GM21717 (cell line): ENCODE data around the gene STUM.
"Not testable (repeated sequence)": the region's sequence is repeated elsewhere in the genome, so short reads cannot be mapped to it uniquely, and the experiment has no call there.

Experiments used
- ATAC-seq: cut with Tn5 transposase; IDR thresholded peaks from one replicate; pipeline ENCODE4 v1.9.1; 2021; ENCODE audit warnings: mild to moderate bottlenecking, moderate library complexity; ENCODE audit not compliant: unreplicated experiment

Gene STUM

DNA sequence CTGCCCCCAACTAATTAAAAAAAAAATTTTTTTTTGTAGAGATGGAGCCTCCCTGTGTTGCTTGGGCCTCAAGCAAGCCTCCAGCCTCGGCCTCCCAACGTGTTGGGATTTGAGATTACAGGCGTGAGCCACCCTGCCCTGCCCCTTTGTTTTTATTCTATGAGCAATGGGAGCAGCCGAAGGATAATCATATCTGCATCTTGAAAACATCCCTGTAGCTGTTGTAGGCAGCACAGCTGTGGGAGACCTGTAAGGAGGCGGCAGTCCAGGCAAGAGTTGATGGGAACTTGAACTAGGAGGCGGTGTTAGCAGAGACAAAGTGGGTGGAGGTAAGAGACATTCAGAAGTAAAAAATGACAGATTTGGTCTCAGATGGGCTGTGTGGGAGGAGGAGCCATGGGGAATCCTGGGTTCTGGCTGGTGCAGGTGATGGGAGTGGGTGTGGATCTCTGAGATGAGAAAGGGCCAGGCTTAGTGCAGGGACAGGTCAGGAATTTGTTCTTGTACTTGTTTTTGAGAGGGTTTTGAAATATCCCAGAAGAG, 31.3 kb downstream of the STUM start:
- ATAC-seq: no peak

DNA sequence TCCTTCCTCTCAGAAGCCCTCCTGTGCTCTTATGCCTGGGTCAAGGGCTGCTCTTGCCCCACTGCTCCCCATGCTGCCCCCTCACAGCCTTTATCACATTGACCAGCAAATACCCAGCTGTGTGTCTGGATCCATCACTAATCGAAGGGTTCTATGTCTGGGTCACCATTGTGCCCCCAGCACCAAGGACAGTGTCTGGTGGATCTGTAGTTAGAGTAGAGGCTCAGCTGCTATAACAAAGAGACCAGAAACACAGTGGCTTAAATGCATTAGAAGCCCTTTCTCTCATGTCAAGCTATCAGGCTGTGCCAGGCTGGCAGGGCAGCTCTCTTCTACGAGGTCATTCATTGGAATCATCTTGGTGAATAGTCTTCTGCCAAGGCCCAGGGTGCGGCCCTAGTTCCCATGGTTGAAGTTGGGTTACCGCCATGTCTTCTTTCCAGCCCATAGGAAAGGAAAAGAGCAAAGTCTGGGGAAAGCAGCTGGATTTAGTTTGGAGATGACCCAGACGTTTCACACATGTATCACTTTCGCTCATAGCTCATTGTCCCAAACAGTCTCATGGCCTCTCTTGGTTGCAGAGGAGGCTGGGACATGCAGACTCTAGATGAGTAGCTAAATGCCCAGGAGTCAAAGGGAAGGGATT, 32.2 kb downstream of the STUM start:
- ATAC-seq: no peak

DNA sequence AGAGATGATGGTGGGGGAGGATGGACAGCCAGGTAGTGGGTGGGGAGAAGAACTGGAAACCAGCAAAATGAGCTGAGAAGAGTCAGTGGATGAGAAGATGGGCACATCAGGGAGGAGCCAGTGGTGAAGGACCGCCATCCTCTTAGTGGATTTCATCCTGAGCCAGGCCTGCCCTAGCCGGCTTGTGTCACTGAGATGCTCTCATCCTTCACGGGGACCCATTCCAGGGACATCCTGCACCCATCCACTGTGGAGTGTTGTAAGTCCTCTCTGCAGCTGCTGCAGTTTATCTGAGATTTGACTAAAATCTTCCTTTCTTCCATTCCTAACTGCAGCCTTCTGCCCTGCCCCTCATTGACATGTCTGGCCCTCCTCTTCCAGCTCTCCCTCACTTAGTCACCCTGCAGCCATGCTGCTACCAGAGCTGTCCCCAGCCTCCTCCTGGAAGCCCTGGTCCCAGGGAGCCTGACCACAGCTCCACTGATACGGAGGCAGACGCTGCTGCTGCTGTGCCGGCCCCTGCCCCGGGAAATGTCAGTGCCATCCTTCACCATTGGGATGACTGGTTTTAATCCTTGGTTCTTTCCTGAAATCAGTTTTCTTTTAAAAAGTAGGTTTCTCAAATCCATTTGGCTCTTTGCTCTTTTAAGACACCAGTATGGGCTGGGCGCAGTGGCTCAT, 33.2 kb downstream of the STUM start:
- ATAC-seq: no peak

DNA sequence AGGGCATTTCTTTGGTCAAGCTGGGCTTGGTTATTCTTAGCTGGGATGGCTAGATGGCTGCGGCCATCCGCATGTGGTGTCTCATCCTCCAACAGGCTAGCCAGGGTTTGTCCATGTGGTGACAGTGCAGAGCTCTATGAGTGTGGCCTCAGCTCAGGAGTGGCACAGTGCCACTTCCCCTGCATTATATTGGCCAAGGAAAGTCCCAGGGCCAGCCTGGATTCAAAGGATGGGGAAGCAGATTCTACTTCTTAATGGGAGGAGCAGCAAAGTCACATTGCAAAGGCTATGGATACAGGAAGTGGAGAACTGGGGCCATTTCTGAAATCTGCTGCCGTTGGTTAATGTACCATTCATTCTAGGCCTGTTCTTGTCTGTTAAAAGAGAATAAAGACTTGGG, 34.4 kb downstream of the STUM start:
- no peak for ATAC-seq

DNA sequence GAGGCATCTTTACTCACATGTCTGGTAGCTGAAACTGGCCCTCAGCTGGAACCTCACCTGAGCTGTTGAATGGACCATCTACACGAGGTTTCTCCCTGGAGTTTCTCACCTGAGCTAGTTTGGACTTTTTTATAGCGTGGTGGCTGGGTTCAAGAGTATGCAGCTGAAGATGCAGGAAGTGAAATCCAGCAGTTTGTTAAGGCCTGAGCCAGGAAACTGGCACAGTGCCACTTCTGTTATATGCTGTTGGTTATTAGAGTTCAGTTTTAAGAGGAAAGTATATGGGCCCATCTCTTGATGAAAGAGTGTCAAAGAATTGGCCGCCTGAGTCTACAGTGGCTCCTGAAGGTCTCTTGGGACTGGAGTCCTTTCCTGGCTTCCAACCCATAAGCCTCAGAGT, 35.6 kb downstream of the STUM start:
- ATAC-seq: no peak

DNA sequence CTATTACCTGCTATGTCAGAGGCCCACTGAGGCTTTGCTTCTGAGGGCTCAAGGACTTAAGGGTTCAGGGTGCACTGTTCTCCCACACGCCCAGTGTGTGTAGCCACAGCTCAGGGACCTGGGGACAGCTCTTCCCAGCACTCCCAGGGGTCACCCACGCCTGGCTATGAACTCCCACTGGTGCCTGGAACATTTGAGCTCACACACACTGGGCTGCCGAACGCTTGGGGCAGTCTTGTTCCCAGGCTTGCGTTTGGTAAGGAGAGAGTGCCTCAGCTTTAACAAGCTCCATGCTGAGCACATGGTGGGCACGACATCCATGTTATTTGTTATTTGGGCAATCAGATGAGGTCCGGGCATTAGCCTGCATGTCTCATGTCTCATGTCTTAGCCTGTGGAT, 37.6 kb downstream of the STUM start:
- no peak for ATAC-seq

DNA sequence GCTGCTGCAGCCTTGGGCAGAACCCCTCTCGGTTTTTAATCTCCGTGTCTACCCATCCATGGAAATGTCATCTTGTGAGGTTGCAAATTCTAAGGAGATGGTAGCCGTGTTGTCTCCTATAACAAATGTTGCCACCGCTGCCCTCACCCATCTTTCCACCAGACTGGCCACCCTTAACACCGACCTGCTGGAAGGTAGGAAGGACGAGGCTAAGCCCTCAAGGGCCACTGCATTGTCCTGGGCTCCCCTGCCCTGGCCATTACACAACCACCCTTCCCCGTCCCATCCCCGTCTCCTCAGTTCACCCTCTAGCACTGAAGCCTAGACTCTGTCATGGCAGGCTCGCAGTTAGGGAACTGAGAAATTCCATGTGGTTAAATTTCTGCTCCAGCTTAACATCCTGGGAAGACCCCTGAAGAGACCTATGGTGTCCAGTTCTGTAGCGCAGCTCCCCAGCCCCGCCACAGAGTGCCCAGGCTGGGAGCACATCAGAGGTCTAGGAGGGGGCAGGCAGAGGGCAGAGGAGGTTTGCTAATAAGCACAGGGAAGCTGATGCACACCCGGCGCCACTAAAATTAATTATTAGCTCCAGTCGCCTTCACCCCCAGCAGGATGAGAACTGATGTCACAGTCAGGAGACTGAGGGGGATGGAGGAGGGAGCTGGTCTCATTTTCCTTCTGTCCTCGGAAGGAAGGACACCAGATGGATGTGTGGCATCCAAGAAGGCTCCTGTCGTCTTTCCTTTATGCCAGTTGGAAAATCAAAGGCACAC, 38.3 kb downstream of the STUM start:
- no peak for ATAC-seq

DNA sequence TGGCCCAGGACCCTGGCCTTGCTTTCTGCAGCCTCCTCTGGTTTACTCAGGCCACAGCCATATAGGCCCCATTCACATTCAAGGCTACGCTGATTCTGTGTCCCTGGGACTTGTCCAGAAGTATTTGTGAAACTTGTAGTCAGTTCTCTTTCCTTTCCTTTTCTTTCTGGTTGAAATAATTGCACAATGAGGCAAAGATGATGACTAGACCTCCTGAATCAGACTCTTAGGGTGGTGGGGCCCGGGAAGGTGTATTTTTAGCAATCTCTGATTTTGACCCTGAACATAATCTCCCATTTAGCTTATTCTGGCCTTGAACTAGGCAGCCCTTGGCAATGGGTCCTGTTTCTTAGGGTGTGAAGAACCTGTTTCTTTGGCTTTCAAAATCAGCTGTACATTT, 39.9 kb downstream of the STUM start:
- no peak for ATAC-seq

DNA sequence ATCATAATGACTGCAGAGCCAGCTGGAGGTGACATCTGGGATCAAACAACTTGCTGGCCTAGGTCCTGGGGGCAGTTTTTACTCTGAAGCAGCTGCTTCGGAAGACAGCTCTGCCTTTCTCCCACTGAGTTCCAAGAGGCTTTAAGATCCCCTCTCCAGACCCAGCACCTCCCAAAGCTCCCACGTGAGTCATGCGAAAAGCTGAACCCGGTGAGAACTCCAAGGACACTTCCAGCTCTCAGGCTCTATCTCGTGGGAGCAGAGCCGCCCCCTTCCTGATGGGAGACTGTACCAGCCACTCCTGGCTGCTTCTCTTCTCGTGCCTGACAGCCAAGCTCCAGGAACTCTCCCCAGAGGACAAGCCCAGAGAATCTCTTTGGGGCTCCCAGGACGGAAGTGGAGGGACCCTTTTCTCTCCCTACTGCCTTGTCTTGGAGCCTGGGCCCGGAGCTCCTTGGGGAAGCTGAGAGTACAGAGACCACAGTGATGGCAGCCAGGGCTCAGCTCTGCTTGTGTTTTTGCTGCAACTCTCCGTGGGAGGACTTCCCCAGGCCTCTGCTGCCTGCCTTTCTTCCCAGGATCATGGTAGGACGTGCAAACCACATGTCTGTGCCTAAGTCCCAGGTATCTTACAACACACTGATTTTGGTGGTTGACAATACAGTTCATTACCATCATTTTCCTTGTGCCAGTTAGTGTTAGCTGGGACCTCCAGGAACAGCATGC, 40.6 kb downstream of the STUM start:
- ATAC-seq: no peak

DNA sequence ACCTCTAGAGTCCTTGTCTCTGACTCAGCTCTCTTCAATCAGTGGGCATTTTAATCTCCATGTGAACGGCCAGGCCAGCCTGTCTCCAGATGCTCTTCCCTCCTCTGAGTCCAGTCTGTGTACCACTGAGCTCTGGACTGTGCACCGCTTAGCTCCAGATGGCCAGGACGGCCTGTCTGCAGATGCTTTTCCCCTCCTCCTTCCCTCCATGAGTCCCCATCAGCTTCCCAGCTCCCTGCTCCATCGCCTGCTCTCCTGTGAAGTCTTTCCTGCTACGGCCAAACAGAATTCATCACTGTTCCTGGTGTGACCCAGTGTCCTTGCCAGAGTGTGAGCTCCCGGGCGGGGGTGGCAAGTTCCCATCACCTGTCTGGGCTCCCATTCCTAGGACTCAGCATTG, 42.0 kb downstream of the STUM start:
- ATAC-seq: no peak

DNA sequence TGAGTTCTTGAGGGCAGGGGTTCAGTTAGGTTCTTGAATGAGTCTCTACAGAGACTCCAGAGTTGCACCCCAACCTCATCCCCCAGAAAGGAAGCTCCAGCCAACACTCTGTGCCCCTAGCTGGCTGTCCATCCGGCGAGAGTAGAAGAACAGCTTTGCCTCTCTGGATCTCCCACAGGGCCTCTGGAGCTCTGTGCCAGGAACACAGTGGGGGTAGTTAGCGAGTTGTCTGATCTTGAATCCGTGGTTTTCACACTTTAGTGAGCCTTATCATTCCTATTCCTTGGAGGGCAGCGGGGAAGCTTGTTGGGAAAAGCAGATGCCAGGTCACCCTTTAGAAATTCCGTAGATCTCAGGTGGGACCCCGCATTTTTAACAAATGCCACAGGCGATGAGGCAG, 45.0 kb downstream of the STUM start:
- ATAC-seq: no peak

DNA sequence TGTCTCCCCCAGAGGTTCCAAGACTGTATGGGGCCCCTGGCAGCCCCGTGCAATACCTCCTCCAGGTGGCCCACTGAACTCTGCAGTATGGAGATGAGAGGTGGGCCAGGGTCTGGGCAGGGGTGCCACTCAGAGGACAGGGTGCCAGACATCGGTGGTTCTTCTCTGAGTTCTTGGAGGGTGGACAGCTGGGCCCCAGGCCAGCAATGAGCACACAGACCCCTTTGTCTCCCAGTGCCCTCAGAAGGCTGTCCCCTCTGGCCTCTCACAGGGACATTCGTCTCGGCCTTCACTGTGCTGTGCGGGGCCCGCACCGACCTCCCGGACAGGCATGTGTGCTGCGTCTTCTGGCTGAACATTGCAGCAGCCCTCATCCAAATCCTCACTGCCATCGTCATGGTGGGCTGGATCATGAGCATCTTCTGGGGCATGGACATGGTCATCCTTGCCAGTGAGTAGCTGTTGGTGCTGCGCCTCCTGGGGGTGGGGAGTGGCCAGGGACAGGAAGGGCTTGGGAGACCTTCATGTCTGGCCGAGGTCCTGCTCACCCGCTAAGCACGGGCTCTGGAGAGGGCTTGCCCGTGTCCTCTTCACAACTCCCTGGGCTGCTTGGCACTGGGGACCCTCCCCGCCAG, 48.1 kb downstream of the STUM start:
- no peak for ATAC-seq

DNA sequence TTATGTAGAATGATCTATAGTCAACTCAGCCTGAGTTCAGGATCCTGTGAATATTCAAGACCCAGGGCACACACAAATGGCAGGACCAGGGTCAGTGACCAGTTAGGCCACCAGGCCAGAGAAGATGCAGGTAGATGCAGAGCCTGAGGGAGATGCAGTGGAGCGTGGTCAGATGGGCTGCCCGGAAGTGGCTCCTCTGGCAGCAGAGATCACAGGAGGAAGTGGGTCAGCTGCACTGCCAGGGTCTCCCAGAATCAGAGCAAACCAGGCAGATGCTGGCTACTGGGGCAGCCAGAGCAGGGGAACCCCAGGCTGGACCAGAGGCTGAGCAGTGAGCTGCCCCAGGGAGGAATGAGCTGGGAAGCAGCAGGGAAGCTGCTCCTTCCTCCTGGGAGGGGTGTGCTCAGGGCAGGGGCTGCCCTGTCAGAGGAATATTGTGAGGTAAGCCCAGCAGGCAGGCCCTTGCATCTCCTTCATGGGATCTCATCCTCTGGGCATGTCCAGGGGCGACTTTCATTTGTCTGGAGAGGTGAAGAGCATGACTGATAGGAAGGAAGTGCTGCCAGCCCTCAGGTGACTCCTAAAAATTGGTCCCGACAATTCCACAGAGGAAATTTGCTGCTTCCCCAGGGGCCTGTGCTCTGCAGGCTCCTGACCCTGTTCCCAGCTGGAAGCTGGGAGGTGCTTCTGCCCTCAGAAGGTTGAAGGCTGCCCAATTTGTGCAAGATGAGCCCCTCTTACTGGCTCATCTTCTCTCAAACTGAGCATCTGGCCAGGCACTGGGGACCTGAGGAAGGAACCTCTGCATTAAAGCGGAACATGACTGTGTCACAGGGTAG, 49.3 kb downstream of the STUM start:
- no peak for ATAC-seq

DNA sequence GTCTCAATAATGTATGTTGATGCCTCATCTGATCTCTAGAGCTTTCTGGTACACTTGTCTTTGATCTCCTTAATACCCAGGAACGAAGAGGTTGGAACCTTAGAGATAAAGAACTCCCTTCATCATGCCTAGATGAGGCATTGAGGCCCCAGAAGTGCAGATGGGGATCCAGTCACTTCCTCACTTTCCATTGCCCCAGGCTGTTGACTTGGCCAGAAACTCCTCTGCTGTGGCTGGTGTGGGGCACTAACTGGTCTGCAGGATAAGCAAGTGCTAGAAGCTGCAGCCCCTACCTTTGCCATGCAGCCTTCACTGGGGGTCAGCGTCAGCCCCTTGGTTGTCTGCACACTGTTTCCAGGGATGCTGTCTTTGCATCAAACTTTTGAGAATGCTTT, 49.9 kb downstream of the STUM start:
- ATAC-seq: no peak

DNA sequence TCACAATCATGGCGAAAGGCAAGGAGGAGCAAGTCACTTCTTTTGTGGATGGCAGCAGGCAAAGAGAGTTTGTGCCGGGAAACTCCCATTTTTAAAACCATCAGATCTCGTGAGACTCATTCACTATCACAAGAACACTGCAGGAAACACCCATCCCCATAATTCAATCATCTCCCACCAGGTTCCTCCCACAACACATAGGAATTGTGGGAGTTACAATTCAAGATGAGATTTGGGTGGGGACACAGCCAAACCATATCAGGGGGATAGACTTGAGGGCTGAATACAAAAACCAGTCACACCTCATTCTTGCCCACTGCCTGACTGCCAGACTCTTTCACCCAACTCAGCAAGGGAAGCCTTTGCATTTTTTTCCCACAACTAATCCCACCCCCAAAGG, 50.4 kb downstream of the STUM start:
- not testable (repeated sequence) for ATAC-seq

DNA sequence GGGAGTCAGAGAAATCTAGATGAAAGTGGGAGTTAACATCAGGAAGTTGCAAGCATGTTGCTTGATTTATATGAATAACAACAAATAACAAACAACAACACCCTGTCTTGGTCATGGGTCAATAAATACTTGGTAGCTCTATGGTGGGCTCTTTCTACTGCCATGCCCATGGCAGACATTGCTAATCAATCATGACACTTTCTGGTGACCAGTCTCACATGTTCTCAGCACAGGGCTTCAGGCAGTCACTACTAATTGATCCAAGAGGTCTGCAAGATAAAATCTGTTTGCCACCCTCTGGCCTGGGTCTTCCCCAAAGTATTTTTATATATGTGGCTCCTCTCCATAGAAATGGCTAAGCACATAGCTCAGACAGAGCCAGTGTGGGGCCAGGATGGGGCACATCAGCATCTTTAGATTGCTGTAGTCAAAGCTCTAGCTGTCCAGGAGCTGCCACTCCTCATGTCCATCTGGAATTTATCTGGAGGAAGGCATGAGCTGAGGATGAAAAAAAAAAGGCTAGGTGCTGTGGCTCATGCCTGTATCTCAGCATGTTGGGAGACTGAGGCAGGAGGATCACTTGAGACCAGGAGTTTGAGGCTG, 51.2 kb downstream of the STUM start:
- no peak for ATAC-seq

DNA sequence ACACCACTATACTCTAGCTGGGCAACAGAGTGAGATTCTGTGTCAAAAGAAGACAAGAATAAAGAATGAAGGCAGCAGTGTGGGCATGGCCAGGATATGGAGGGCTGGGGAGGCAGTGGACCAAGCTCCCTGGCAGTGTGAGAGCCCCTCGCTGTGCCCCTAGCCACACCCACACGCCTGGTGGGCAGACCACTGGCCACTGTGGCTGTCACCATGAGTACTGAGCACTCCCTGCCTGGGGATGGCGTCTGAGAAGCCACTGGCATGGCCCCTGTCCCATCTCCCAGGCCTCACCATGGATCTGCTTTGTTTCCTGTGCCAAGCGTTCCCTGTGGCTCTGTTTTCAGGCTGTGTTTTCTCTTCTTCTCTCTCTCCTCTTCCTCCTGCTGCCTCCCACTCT, 51.7 kb downstream of the STUM start:
- ATAC-seq: no peak

DNA sequence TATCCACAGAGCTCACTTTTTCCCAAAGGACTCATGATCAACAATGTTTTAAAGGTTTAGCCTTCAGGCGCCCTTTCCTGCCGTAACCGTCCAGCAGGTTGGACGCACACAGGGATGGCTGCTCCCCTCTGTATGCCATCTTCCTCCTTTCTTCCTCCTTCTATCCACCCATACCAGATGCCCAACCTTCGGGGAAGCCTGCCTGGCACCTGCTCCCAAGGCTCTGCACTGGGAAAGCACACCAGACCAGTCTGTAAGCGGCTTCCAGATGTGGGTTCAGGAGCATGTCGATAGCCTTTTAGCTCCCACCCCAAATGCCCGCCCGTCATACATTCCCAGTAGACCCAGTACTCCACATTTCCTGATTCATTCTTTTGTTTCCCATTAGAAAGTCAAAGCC, 52.9 kb downstream of the STUM start:
- ATAC-seq: no peak

DNA sequence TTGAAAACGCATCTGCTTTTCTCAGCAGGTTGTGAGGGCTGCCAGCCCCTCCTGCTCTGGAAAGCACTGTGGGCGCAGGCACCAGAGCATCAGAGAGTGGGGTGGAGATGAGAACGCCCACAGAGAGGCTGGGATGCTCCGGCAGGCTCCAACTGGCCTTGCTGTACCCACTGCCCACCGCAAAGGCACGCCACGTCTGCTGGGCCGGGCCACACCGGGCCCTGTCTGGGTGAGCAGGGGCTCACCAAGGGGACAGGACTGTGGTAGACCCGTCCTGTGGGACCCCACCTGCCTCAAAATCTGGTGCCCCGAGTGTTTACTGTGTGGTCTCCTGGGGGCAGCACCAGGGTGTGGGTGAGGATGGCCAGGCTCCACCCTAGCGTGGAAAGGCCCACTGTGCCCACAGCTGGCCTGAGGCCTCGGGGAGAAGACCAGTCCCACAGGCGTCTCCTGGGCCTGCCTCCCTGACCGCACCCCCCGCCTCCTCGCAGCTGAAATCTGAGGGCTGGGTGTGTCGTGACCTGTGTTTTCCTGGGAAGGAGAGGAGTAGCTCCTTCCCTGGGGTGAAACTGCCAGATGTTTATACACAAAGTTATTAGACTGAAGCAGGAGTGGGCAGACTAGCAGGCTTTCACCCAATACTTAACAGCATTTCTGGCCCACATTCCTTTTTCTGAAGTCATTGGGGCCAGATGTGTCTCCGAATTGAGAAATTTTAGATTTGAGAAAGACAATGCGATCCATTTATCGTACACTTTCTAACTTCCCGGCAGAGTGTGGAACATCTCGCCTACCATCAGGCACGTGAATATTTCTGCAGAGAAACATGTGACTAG, 53.8 kb downstream of the STUM start:
- no peak for ATAC-seq
